ENCODE data around the gene C16orf89. TPM values are rescaled to one million over a fixed set of nuclear protein-coding genes. Genes with fewer than 3 reads are reported as not detected.
"Not testable (repeated sequence)": the region's sequence is repeated elsewhere in the genome, so short reads cannot be mapped to it uniquely, and the experiment has no call there.

Gene C16orf89
- total RNA-seq, 2 experiments from 2014 or later = not detected

GRCh38 chr16:5045499-5046115, 20.1 kb downstream of the C16orf89 start:
- intact Hi-C loops (cut with DNase I, micrococcal nuclease) = no loop called here
- CTCF ChIA-PET = no interaction called here
- H3K4me3 Mint-ChIP-seq = no peak overlapping the region

DNA sequence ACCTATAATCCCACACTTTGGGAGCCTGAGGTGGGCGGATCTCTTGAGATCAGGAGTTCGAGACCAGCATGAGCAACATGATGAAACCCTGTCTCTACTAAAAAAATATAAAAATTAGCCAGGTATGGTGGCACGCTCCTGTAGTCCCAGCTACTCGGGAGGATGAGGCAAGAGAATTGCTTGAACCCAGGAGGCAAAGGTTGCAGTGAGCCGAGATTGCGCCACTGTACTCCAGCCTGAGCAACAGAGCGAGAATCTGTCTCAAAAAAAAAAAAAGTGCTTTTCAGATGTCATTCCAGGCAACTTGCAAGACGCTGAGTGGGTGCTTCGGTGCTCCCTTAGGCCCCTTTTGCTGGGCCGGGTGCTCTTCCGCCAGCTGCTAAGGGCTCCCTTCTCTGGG, 21.2 kb downstream of the C16orf89 start:
- H3K27me3 Mint-ChIP-seq; H3K4me3 ChIP-seq (ENCODE audit: low read length); H3K9me3 Mint-ChIP-seq; H3K27ac Mint-ChIP-seq; DNase-seq; intact Hi-C loops (cut with DNase I, micrococcal nuclease); H3K9me3 ChIP-seq (ENCODE audit: control insufficient read depth in 1 of 2, insufficient read depth in 1 of 2, low read length in 2 of 2); POLR2A ChIA-PET; H3K36me3 ChIP-seq (ENCODE audit: insufficient read depth, low read length); H3K4me1 Mint-ChIP-seq (ENCODE audit: low read depth); CTCF ChIA-PET; H3K27me3 ChIP-seq (ENCODE audit: control insufficient read depth in 1 of 2, insufficient read depth in 2 of 2, low read length in 2 of 2); H3K4me1 ChIP-seq (ENCODE audit: insufficient read depth, low read length); H3K36me3 Mint-ChIP-seq (ENCODE audit: low read depth); ATAC-seq (ENCODE audit: poor library complexity); H3K4me3 Mint-ChIP-seq; H3K27ac ChIP-seq (ENCODE audit: low read depth in 1 of 2, low read length in 2 of 2): not testable (repeated sequence)

More at GRCh38 chr16:5045499-5046115, 20.1 kb downstream of the C16orf89 start:
- Mint-ChIP-seq H3K36me3 (ENCODE audit: low read depth) (no peaks in the 10 kb centered on the region), H3K27me3 (no peaks in the 10 kb centered on the region), H3K9me3 (no peaks in the 10 kb centered on the region), H3K4me1 (ENCODE audit: low read depth) (no peaks in the 10 kb centered on the region), H3K27ac (no peak overlapping the region)
- TF ChIP-seq, protein P1, sequence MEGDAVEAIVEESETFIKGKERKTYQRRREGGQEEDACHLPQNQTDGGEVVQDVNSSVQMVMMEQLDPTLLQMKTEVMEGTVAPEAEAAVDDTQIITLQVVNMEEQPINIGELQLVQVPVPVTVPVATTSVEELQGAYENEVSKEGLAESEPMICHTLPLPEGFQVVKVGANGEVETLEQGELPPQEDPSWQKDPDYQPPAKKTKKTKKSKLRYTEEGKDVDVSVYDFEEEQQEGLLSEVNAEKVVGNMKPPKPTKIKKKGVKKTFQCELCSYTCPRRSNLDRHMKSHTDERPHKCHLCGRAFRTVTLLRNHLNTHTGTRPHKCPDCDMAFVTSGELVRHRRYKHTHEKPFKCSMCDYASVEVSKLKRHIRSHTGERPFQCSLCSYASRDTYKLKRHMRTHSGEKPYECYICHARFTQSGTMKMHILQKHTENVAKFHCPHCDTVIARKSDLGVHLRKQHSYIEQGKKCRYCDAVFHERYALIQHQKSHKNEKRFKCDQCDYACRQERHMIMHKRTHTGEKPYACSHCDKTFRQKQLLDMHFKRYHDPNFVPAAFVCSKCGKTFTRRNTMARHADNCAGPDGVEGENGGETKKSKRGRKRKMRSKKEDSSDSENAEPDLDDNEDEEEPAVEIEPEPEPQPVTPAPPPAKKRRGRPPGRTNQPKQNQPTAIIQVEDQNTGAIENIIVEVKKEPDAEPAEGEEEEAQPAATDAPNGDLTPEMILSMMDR (IDR thresholded peaks at IDR 0.05) = no peak
- Histone ChIP-seq H3K9me3 (ENCODE audit: control insufficient read depth in 1 of 2, insufficient read depth in 1 of 2, low read length in 2 of 2) (no peaks in the 10 kb centered on the region), H3K27ac (ENCODE audit: low read depth in 1 of 2, low read length in 2 of 2) (no peak overlapping the region), H3K4me1 (ENCODE audit: insufficient read depth, low read length) (no peaks in the 10 kb centered on the region), H3K36me3 (ENCODE audit: insufficient read depth, low read length) (no peaks in the 10 kb centered on the region), H3K4me3 (ENCODE audit: low read length) (no peak overlapping the region), H3K27me3 (ENCODE audit: control insufficient read depth in 1 of 2, insufficient read depth in 2 of 2, low read length in 2 of 2) (no peaks in the 10 kb centered on the region)
- ATAC-seq (ENCODE audit: poor library complexity) (no peak), DNase-seq (no peak)
- POLR2A ChIA-PET = no interaction called here

GRCh38 chr16:5044011-5044540, 21.7 kb downstream of the C16orf89 start:
- POLR2A ChIA-PET = no interaction called here
- intact Hi-C loops (cut with DNase I, micrococcal nuclease) = no loop called here
- CTCF ChIA-PET = no interaction called here

More at GRCh38 chr16:5044011-5044540, 21.7 kb downstream of the C16orf89 start:
- H3K36me3 ChIP-seq (ENCODE audit: insufficient read depth, low read length) = no peaks in the 10 kb centered on the region
- no peak overlapping the region for H3K4me3 ChIP-seq (ENCODE audit: low read length)
- H3K4me3 Mint-ChIP-seq = no peak overlapping the region
- no peak for ATAC-seq (ENCODE audit: poor library complexity)
- H3K9me3 Mint-ChIP-seq = no peaks in the 10 kb centered on the region
- H3K4me1 ChIP-seq (ENCODE audit: insufficient read depth, low read length) = no peaks in the 10 kb centered on the region
- no peak overlapping the region for H3K27ac Mint-ChIP-seq
- DNase-seq = no peak
- no peaks in the 10 kb centered on the region for H3K27me3 Mint-ChIP-seq
- H3K36me3 Mint-ChIP-seq (ENCODE audit: low read depth) = no peaks in the 10 kb centered on the region
- TF ChIP-seq, protein P1 (IDR thresholded peaks at IDR 0.05) = no peak
- H3K27ac ChIP-seq (ENCODE audit: low read depth in 1 of 2, low read length in 2 of 2) = no peak overlapping the region
- no peaks in the 10 kb centered on the region for H3K9me3 ChIP-seq (ENCODE audit: control insufficient read depth in 1 of 2, insufficient read depth in 1 of 2, low read length in 2 of 2)
- H3K27me3 ChIP-seq (ENCODE audit: control insufficient read depth in 1 of 2, insufficient read depth in 2 of 2, low read length in 2 of 2) = no peaks in the 10 kb centered on the region
- no peaks in the 10 kb centered on the region for H3K4me1 Mint-ChIP-seq (ENCODE audit: low read depth)
